ENCODE measurements around the gene MUC5B. TPM values are rescaled to one million over a fixed set of nuclear protein-coding genes. Genes with fewer than 3 reads are reported as not detected.

Gene MUC5B
- total and polyA plus RNA-seq, 11 donors = 0.01 TPM; not detected in 10

- DNase-seq (peak in 3 of 5 donors; percentile 18 to 48 (median 23)), ATAC-seq (no peak)
- Histone ChIP-seq H3K4me1 (no peaks in the 10 kb centered on the region), H3K27me3 (peaks cover 25 to 89% (median 40%) of the 10 kb centered on the region in 9 donors), H3K27ac (no peak overlapping the region), H3K9me3 (no peaks in the 10 kb centered on the region), H3K4me3 (no peak overlapping the region), H3K36me3 (no peaks in the 10 kb centered on the region)
- intact Hi-C loops (cut with DNase I) = no loop called here
- WGBS, 4 donors = 66 to 71% (median 69%) methylated on average over 16 to 22 of the region's 22 CpGs
- TF ChIP-seq POLR2A (IDR thresholded peaks at IDR 0.05) = no peak
- TF ChIP-seq CTCF (IDR thresholded peaks at IDR 0.05) = no peak
These were observed 662 bp downstream of the MUC5B start for GRCh38 chr11:1223346-1224110.

GRCh38 chr11:1224111-1224490, 1.2 kb downstream of the MUC5B start:
- H3K9me3 ChIP-seq = no peaks in the 10 kb centered on the region
- ATAC-seq = no peak
- peaks cover 21 to 87% (median 41%) of the 10 kb centered on the region in 9 donors for H3K27me3 ChIP-seq
- TF ChIP-seq CTCF (IDR thresholded peaks at IDR 0.05) (no peak), POLR2A (IDR thresholded peaks at IDR 0.05) (no peak)
- peak in 3 of 5 donors; percentile 6 to 46 (median 9) for DNase-seq
- WGBS, 4 donors = 35 to 46% (median 42%) methylated on average over 6 to 7 of the region's 7 CpGs
- no peak overlapping the region for H3K27ac ChIP-seq
- intact Hi-C loops (cut with DNase I) = no loop called here
- H3K36me3 ChIP-seq = no peaks in the 10 kb centered on the region
- H3K4me3 ChIP-seq = no peak overlapping the region
- no peaks in the 10 kb centered on the region for H3K4me1 ChIP-seq

- Histone ChIP-seq H3K4me3 (no peak overlapping the region), H3K27me3 (peaks cover 24 to 87% (median 40%) of the 10 kb centered on the region in 9 donors), H3K4me1 (no peaks in the 10 kb centered on the region), H3K36me3 (no peaks in the 10 kb centered on the region), H3K9me3 (no peaks in the 10 kb centered on the region), H3K27ac (no peak overlapping the region)
- TF ChIP-seq POLR2A (IDR thresholded peaks at IDR 0.05) (no peak), CTCF (IDR thresholded peaks at IDR 0.05) (no peak)
- peak in 3 of 5 donors; percentile 12 to 39 (median 13) for DNase-seq
- intact Hi-C loops (cut with DNase I) = no loop called here
- ATAC-seq = no peak
- 53 to 60% (median 55%) methylated on average over 23 to 27 of the region's 27 CpGs for WGBS, 4 donors
These were observed 1.9 kb downstream of the MUC5B start for GRCh38 chr11:1224491-1225385.

Data from heart left ventricle (tissue), 16 donors.